KMS-11 (cell line): ENCODE results near the gene TMEM202.

Experiments
- H2AFZ ChIP-seq: fragments of 200-600 bp; sonication (generic); 2 replicates; pipeline ENCODE4 v1.6.1; 2016; ENCODE audit warnings: antibody characterized with exemption, mixed run types, low read depth
- H3K27ac ChIP-seq: fragments of 200-600 bp; sonication (generic); 2 replicates; pipeline ENCODE4 v1.6.1; 2016; ENCODE audit warnings: mild to moderate bottlenecking, mixed run types
- H3K27me3 ChIP-seq: fragments of 200-600 bp; sonication (generic); 2 replicates; pipeline ENCODE4 v1.6.1; 2017; ENCODE audit warnings: mild to moderate bottlenecking, low read depth, mixed run types, moderate library complexity; ENCODE audit not compliant: insufficient read depth
- H3K36me3 ChIP-seq: fragments of 200-600 bp; sonication (generic); 2 replicates; pipeline ENCODE4 v1.6.1; 2017; ENCODE audit warnings: mild to moderate bottlenecking, mixed run types; ENCODE audit not compliant: insufficient read depth
- H3K4me1 ChIP-seq: fragments of 200-600 bp; sonication (generic); 2 replicates; pipeline ENCODE4 v1.6.1; 2016; ENCODE audit warnings: mild to moderate bottlenecking, low read depth, mixed run types; ENCODE audit not compliant: poor library complexity, severe bottlenecking
- H3K4me2 ChIP-seq: fragments of 200-600 bp; sonication (generic); 2 replicates; pipeline ENCODE4 v1.7.0; 2016; ENCODE audit warnings: mild to moderate bottlenecking, mixed run types
- H3K4me3 ChIP-seq: fragments of 200-600 bp; sonication (generic); IDR thresholded peaks from 2 replicates; pipeline ENCODE4 v1.6.1; 2017; ENCODE audit warnings: low read depth, low read length, mixed read lengths; ENCODE audit not compliant: insufficient read depth
- H3K79me2 ChIP-seq: fragments of 200-600 bp; sonication (generic); 2 replicates; pipeline ENCODE4 v1.6.1; 2016; ENCODE audit warnings: low read depth, mixed run types; ENCODE audit not compliant: insufficient read depth
- H3K9ac ChIP-seq: fragments of 200-600 bp; sonication (generic); 2 replicates; pipeline ENCODE4 v1.6.1; 2016; ENCODE audit warnings: mild to moderate bottlenecking, mixed run types
- H4K20me1 ChIP-seq: fragments of 200-600 bp; sonication (generic); 2 replicates; pipeline ENCODE4 v1.6.1; 2016; ENCODE audit warnings: mild to moderate bottlenecking, mixed run types; ENCODE audit not compliant: insufficient read depth
- TF ChIP-seq, protein P1 (sequence below): fragments of 200-600 bp; sonication (generic); conservative IDR thresholded peaks from 2 replicates; pipeline ENCODE4 v1.6.1; 2017; ENCODE audit warnings: low read depth, mild to moderate bottlenecking, antibody characterized with exemption, low read length, moderate library complexity, mixed read lengths

Gene TMEM202

DNA sequence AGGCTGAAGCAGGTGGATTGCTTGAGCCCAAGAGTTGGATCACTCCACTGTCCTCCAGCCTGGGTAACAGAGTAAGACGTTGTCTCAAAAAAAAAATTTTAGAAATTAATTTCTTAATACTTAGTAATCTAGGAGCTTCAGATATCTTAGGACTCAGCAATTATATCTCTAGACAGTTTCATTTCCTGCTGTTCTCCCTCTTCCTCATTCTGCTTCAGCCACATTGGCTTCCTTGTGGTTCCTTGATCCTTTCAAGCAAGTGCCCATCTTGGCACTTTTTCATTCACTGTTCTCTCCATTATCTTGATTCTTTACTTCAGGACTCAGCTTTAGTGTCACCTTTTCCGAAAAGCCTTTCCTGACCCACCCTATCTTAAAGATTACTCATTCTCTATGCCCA, 22.5 kb downstream of the TMEM202 start:
- H3K36me3 ChIP-seq: no peaks in the 10 kb centered on the region
- no peak overlapping the region for H3K4me3 ChIP-seq
- H4K20me1 ChIP-seq: no peaks in the 10 kb centered on the region
- H3K4me2 ChIP-seq: no peak overlapping the region
- TF ChIP-seq, protein P1, sequence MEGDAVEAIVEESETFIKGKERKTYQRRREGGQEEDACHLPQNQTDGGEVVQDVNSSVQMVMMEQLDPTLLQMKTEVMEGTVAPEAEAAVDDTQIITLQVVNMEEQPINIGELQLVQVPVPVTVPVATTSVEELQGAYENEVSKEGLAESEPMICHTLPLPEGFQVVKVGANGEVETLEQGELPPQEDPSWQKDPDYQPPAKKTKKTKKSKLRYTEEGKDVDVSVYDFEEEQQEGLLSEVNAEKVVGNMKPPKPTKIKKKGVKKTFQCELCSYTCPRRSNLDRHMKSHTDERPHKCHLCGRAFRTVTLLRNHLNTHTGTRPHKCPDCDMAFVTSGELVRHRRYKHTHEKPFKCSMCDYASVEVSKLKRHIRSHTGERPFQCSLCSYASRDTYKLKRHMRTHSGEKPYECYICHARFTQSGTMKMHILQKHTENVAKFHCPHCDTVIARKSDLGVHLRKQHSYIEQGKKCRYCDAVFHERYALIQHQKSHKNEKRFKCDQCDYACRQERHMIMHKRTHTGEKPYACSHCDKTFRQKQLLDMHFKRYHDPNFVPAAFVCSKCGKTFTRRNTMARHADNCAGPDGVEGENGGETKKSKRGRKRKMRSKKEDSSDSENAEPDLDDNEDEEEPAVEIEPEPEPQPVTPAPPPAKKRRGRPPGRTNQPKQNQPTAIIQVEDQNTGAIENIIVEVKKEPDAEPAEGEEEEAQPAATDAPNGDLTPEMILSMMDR: no peak
- no peak overlapping the region for H3K27ac ChIP-seq
- no peaks in the 10 kb centered on the region for H3K79me2 ChIP-seq
- H3K27me3 ChIP-seq: no peaks in the 10 kb centered on the region
- no peak overlapping the region for H2AFZ ChIP-seq
- no peak overlapping the region for H3K9ac ChIP-seq
- H3K4me1 ChIP-seq: no peaks in the 10 kb centered on the region

DNA sequence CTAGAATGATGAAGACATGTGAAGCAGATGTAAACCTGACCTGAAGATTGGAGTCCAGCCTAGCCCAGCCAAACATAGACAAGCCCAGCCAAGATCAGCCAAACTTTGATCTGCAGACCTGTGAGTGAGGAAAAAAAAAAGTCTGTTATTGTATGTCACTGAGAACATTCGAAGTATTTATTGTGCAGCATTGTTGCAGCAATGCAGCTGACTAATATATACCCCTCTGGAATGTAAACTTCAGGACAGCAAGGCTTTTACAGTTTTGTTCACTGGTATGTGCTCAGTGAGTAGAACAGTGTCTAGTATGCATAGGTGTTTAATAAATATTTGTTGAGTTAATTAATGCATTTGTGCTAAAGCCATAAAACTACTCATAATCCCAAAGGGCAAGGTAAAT, 23.4 kb downstream of the TMEM202 start:
- H3K79me2 ChIP-seq: no peaks in the 10 kb centered on the region
- H3K9ac ChIP-seq: no peak overlapping the region
- H3K4me3 ChIP-seq: no peak overlapping the region
- H4K20me1 ChIP-seq: no peaks in the 10 kb centered on the region
- H2AFZ ChIP-seq: no peak overlapping the region
- H3K4me1 ChIP-seq: no peaks in the 10 kb centered on the region
- TF ChIP-seq, protein P1: no peak
- no peaks in the 10 kb centered on the region for H3K27me3 ChIP-seq
- no peaks in the 10 kb centered on the region for H3K36me3 ChIP-seq
- no peak overlapping the region for H3K27ac ChIP-seq
- H3K4me2 ChIP-seq: no peak overlapping the region

DNA sequence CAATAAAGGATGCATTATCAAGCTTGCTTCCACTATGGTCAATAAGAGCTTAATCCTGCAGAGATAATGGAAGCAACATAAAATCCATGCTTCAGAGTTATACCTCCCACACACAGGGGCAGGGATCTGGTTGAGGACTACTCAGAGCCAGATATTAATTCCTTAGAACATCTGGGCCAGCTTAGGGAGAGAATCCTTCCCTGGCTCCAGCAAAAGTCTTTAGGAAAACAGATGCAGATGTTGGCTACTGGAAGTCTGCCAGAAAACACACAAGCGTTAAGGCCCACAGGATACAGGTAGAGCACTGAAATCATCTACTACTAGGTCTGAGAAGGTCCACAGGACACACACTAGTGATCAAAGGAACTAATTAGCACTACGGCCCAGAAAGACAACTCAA, 25.2 kb downstream of the TMEM202 start:
- TF ChIP-seq, protein P1: no peak
- no peaks in the 10 kb centered on the region for H4K20me1 ChIP-seq
- H3K9ac ChIP-seq: no peak overlapping the region
- H3K36me3 ChIP-seq: no peaks in the 10 kb centered on the region
- H3K79me2 ChIP-seq: no peaks in the 10 kb centered on the region
- no peaks in the 10 kb centered on the region for H3K4me1 ChIP-seq
- no peak overlapping the region for H2AFZ ChIP-seq
- H3K4me2 ChIP-seq: no peak overlapping the region
- no peak overlapping the region for H3K4me3 ChIP-seq
- H3K27me3 ChIP-seq: no peaks in the 10 kb centered on the region
- H3K27ac ChIP-seq: no peak overlapping the region

DNA sequence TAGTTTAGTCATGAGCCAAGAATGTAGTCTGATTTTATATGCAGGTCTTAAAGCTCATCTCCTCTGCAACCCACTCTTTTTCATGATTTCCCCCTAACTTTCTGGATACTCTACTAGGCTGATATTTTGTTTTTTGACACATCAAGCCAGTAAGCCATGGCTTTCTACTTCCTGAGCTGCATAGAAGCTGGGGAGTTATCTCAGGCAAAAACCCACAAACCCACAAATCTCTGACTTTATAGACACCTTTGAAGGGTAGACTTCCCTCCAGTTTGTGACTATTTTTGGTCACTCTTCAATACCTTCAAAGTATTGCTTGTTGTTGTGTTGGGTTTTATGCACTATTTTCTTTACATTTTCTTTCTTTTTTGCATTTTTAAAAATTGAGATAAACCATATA, 28.6 kb downstream of the TMEM202 start:
- no peak overlapping the region for H3K9ac ChIP-seq
- H3K27me3 ChIP-seq: no peaks in the 10 kb centered on the region
- no peaks in the 10 kb centered on the region for H4K20me1 ChIP-seq
- H2AFZ ChIP-seq: no peak overlapping the region
- no peak overlapping the region for H3K4me2 ChIP-seq
- no peaks in the 10 kb centered on the region for H3K79me2 ChIP-seq
- no peaks in the 10 kb centered on the region for H3K4me1 ChIP-seq
- no peaks in the 10 kb centered on the region for H3K36me3 ChIP-seq
- no peak overlapping the region for H3K4me3 ChIP-seq
- TF ChIP-seq, protein P1: no peak
- no peak overlapping the region for H3K27ac ChIP-seq
